Transverse colon (tissue), 3 donors: ENCODE measurements around the gene LRRC8D.

Experiments used
- EP300 ChIP-seq: sonication (generic); formaldehyde crosslinking; IDR thresholded peaks from one replicate; pipeline ENCODE4 v1.6.1; 2017; ENCODE audit warnings: antibody characterized with exemption, low read depth
- TF ChIP-seq, protein P1 (sequence below), 5 experiments: fragments of 200-600 bp in 3 of 5; fragments of 450-650 bp in 2 of 5; sonication (generic) in 3 of 5; IDR thresholded peaks; 1 replicate in 2 of 5; 2 replicates in 3 of 5; pipeline ENCODE4 v1.5.1; 2016 to 2017; ENCODE audit warnings: antibody characterized with exemption in 5 of 5, inconsistent platforms in 3 of 5, mild to moderate bottlenecking in 2 of 5, moderate library complexity in 1 of 5

DNA sequence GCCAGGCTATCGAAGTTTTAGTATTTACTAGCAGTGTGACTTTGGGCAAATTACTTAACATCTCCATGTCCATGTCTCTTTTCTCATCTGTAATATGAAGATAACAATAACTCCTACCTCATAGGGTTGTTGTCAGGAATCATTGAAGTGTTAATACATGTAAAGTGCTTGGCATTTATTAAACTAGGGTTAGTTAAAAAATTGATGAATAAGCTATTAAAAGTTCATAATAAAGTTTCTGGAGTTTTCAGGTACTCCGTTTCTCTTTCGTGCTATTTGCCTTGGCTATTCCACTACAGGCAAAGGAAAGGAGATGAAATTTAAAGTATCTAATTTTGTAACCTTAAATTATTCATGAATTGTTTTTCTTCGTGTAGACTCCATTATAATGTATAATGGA, 16.7 kb downstream of the LRRC8D start:
- TF ChIP-seq, protein P1, sequence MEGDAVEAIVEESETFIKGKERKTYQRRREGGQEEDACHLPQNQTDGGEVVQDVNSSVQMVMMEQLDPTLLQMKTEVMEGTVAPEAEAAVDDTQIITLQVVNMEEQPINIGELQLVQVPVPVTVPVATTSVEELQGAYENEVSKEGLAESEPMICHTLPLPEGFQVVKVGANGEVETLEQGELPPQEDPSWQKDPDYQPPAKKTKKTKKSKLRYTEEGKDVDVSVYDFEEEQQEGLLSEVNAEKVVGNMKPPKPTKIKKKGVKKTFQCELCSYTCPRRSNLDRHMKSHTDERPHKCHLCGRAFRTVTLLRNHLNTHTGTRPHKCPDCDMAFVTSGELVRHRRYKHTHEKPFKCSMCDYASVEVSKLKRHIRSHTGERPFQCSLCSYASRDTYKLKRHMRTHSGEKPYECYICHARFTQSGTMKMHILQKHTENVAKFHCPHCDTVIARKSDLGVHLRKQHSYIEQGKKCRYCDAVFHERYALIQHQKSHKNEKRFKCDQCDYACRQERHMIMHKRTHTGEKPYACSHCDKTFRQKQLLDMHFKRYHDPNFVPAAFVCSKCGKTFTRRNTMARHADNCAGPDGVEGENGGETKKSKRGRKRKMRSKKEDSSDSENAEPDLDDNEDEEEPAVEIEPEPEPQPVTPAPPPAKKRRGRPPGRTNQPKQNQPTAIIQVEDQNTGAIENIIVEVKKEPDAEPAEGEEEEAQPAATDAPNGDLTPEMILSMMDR (IDR thresholded peaks at IDR 0.05): no peak
- TF ChIP-seq EP300: no peak
